ENCODE data around the gene SUGCT. TPM values are rescaled to one million over a fixed set of nuclear protein-coding genes. Genes with fewer than 3 reads are reported as not detected.

SUGCT gene
- total and polyA plus RNA-seq, 2 of the 8 experiments (the other 6 are each of a cell fraction or from before 2014, with no cell fraction given) = 2.8 to 5.4 TPM

- H4K8ac ChIP-seq (ENCODE audit: extremely low read depth, insufficient read depth, low read length) = no peak overlapping the region
- WGBS, 2 experiments (ENCODE audit: extremely low coverage in 1 of 2, insufficient coverage in 1 of 2, insufficient read length in 1 of 2, insufficient replicate concordance in 2 of 2, low coverage in 1 of 2, low lambda C conversion rate in 2 of 2, missing lambda C conversion rate in 1 of 2) = 95% methylated on average over 4 of the region's 4 CpGs; no CpG with 5 or more reads in 1 of the 2 experiments
- ChIA-PET POLR2A (ENCODE audit: partially characterized antibody) (no interaction called here), CTCF (ENCODE audit: partially characterized antibody) (interaction anchor here (1.0 to 1.3 kb wide), 2 partner anchors 16 to 40 kb away, joined by 3 read pairs; no protein-coding TSS in a partner anchor)
- no peak overlapping the region for H4K5ac ChIP-seq (ENCODE audit: insufficient read length, low read depth, low read length)
- no peaks in the 10 kb centered on the region for H3K9me3 ChIP-seq (ENCODE audit: insufficient read depth in 2 of 2, low read depth in 1 of 2, low read length in 1 of 2)
- H3K4ac ChIP-seq (replicated peaks; ENCODE audit: insufficient read length, low read depth, low read length) = no peak overlapping the region
- no peak for FAIRE-seq
- no peaks in the 10 kb centered on the region for H3K79me2 ChIP-seq (ENCODE audit: control insufficient read depth in 1 of 2, insufficient read depth in 2 of 2, low read length in 2 of 2)
- H4K20me1 ChIP-seq (replicated peaks in 1 of 2; ENCODE audit: control insufficient read depth in 1 of 2, insufficient read depth in 2 of 2, low read length in 2 of 2) = no peaks in the 10 kb centered on the region
- H3K56ac ChIP-seq (replicated peaks; ENCODE audit: insufficient read length, low read depth, low read length) = no peak overlapping the region
- no peak overlapping the region for H3K27ac ChIP-seq (ENCODE audit: low read depth, low read length)
- no peak overlapping the region for H3K9ac ChIP-seq (replicated peaks in 1 of 4; ENCODE audit: extremely low read depth in 1 of 4, low read depth in 3 of 4, low read length in 3 of 4)
- no peak for DNase-seq (ENCODE audit: low read depth in 1 of 2, low spot score in 2 of 2)
- H4K91ac ChIP-seq (replicated peaks; ENCODE audit: insufficient read length, low read length) = no peak overlapping the region
- H3K4me2 ChIP-seq (ENCODE audit: insufficient read depth in 1 of 2, low read depth in 2 of 2, low read length in 2 of 2) = no peak overlapping the region
- H2AK5ac ChIP-seq (ENCODE audit: low read depth, low read length) = no peak overlapping the region
- H3K4me1 ChIP-seq (replicated peaks in 1 of 4; ENCODE audit: control insufficient read depth in 3 of 4, insufficient read depth in 4 of 4, low read length in 3 of 4) = no peaks in the 10 kb centered on the region
- H3K23ac ChIP-seq (ENCODE audit: insufficient read length) = no peak overlapping the region
- no peak overlapping the region for H2BK15ac ChIP-seq (ENCODE audit: low read length)
- H2BK12ac ChIP-seq (ENCODE audit: low read depth, low read length) = no peak overlapping the region
- H3K23me2 ChIP-seq (ENCODE audit: low read depth, low read length) = no peaks in the 10 kb centered on the region; the same call in 1 of the 2 replicates
- no peak overlapping the region for H3K14ac ChIP-seq (ENCODE audit: insufficient read length)
- no peak overlapping the region for H3K4me3 ChIP-seq (ENCODE audit: extremely low read depth in 1 of 4, insufficient read depth in 2 of 4, low read depth in 3 of 4, low read length in 4 of 4)
- H2BK5ac ChIP-seq (ENCODE audit: low read depth, low read length) = no peak overlapping the region
- H3K27me3 ChIP-seq (replicated peaks in 1 of 4; ENCODE audit: control insufficient read depth in 3 of 4, extremely low read depth in 1 of 4, insufficient read depth in 3 of 4, low read length in 3 of 4) = no peaks in the 10 kb centered on the region
- H3K79me1 ChIP-seq (ENCODE audit: low read depth, low read length) = no peaks in the 10 kb centered on the region
- H3K36me3 ChIP-seq (ENCODE audit: control insufficient read depth in 2 of 4, insufficient read depth in 4 of 4, low read length in 3 of 4) = no peaks in the 10 kb centered on the region
- H3K18ac ChIP-seq (ENCODE audit: extremely low read depth, low read length) = no peak overlapping the region
- H2BK20ac ChIP-seq (ENCODE audit: low read length) = no peak overlapping the region
- H2AFZ ChIP-seq (ENCODE audit: low read length) = no peak overlapping the region
- no peak overlapping the region for H2BK120ac ChIP-seq (replicated peaks; ENCODE audit: low read depth, low read length)
- TF ChIP-seq GABPA (IDR thresholded peaks at IDR 0.05; ENCODE audit: borderline replicate concordance, insufficient read depth, low read length) (no peak), ATF3 (IDR thresholded peaks at IDR 0.05; ENCODE audit: insufficient read depth, low read depth, low read length) (no peak), EZH2 (IDR thresholded peaks at IDR 0.05; ENCODE audit: low read depth, low read length, severe bottlenecking) (no peak), CHD1 (IDR thresholded peaks at IDR 0.05; ENCODE audit: low read depth, low read length) (no peak), TAF1 (IDR thresholded peaks at IDR 0.05; ENCODE audit: low read depth, low read length) (no peak), SRF (IDR thresholded peaks at IDR 0.05; ENCODE audit: low read depth, low read length) (no peak), POU5F1 (IDR thresholded peaks at IDR 0.05; ENCODE audit: low read depth, low read length) (no peak), HDAC6 (IDR thresholded peaks at IDR 0.05; ENCODE audit: low read depth, low read length) (no peak)
- TF ChIP-seq, protein P1, sequence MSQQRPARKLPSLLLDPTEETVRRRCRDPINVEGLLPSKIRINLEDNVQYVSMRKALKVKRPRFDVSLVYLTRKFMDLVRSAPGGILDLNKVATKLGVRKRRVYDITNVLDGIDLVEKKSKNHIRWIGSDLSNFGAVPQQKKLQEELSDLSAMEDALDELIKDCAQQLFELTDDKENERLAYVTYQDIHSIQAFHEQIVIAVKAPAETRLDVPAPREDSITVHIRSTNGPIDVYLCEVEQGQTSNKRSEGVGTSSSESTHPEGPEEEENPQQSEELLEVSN (IDR thresholded peaks at IDR 0.05) = no peak
- TF ChIP-seq, protein P2, sequence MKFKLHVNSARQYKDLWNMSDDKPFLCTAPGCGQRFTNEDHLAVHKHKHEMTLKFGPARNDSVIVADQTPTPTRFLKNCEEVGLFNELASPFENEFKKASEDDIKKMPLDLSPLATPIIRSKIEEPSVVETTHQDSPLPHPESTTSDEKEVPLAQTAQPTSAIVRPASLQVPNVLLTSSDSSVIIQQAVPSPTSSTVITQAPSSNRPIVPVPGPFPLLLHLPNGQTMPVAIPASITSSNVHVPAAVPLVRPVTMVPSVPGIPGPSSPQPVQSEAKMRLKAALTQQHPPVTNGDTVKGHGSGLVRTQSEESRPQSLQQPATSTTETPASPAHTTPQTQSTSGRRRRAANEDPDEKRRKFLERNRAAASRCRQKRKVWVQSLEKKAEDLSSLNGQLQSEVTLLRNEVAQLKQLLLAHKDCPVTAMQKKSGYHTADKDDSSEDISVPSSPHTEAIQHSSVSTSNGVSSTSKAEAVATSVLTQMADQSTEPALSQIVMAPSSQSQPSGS (IDR thresholded peaks at IDR 0.05; ENCODE audit: low read length) = no peak
Observed at GRCh38 chr7:40371806-40372440, 237.1 kb downstream of the SUGCT start.
